ENCODE results near the gene NCAPH2.

Gene NCAPH2

DNA sequence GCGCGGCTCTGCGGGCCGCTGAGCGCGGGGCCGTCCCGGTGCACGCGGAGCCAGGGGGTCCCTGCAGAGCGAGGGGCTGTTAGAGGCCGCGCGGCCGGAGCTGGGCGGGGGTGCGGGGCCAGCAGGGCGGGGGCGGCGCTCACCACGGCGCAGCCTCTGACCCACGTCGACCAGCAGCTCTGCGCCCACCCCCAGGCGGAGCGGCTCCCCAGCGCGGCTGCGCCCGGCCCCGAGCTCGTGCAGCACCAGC is 17.8 kb downstream of the NCAPH2 start:
- no peak for DNase-seq (ENCODE audit: low spot score)
- TF ChIP-seq, protein P1, sequence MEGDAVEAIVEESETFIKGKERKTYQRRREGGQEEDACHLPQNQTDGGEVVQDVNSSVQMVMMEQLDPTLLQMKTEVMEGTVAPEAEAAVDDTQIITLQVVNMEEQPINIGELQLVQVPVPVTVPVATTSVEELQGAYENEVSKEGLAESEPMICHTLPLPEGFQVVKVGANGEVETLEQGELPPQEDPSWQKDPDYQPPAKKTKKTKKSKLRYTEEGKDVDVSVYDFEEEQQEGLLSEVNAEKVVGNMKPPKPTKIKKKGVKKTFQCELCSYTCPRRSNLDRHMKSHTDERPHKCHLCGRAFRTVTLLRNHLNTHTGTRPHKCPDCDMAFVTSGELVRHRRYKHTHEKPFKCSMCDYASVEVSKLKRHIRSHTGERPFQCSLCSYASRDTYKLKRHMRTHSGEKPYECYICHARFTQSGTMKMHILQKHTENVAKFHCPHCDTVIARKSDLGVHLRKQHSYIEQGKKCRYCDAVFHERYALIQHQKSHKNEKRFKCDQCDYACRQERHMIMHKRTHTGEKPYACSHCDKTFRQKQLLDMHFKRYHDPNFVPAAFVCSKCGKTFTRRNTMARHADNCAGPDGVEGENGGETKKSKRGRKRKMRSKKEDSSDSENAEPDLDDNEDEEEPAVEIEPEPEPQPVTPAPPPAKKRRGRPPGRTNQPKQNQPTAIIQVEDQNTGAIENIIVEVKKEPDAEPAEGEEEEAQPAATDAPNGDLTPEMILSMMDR (IDR thresholded peaks at IDR 0.05; ENCODE audit: extremely low read depth, missing control alignments): no peak

DNA sequence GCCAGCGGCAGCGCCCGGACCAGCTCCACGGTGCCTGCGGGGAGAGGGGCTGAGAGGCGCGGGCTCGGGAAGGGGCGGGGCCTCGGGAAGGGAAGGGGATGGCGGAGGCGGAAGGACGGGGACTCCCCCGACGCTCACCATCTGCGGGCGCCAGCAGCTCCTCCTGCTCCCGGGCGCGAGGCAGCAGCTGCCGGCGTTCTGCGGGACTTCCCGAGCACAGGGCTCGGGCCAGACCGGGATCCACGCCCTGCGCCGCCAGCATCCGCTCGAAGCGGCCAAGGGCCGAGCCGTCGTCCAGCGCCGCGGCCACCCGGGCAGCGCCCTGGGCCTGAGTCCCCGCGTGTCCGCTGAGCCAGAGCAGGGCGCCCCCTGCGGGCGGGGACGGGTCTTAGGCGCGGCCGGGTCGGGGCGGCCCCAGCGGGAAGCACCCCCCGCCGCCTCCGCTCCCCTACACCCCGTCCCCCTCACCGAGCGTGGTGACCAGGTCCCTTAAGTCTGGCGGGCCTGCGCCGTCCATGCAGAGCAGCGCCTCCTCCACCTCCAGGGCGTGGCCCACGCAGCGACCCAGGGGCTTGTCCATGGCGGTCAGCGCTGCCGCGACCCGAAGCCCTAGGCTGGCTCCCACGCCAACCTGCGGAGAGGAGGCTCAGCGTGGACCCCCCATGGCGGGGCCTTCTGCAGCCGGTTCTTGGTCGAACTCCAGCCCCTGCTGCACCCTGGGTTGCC is 18.2 kb downstream of the NCAPH2 start:
- peak; percentile 92 for DNase-seq (ENCODE audit: low spot score)

DNA sequence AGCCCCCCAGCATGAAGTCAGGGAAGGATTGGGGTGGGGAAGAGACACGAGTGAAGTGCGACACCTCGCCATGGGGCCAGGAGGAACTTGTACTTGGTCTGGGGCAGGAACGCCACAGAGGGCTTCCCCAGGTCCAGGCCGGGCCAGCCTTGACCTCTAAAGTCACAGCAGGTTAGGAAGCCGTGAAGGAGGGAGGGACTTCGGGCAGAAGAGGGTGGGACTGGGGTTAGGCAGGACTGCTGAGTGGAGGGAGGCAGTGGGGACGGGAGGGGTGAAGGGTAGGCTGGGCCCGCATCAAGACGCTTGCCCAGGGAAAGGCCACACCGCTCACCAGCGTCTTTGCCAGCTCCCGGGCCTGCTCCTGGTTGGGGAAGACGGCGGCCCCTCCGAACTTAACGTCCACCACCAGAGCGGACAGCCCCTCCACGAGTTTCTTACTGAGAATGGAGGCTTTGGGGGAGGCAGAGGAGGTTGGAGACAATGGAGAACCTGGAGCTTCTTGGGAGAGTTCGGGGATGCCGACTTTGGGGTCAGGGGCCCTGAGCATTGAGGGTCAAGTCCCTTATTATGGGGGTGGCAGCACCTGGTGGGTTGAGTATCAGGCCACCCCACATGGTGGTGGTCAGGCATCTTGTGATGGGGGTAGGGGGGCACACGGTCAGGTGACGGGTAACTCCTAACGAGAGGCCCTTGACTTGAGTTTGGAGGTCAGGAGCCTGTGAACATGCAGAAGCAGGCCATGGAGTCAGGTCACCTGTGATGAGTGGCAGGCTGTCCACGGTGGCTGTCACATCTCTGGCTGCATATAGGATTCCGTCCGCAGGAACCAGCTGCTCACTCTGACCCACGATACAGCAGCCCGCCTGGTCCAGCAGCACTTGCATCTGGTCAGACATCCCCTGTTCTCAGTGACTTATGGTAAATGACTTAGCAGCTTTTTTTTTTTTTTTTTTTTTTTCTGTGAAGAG is 19.1 kb downstream of the NCAPH2 start:
- peak; percentile 85 for DNase-seq (ENCODE audit: low spot score)
- TF ChIP-seq, protein P1 (IDR thresholded peaks at IDR 0.05; ENCODE audit: extremely low read depth, missing control alignments): no peak

More for the DNA sequence above, 18.2 kb downstream of the NCAPH2 start:
- TF ChIP-seq, protein P1 (IDR thresholded peaks at IDR 0.05; ENCODE audit: extremely low read depth, missing control alignments): peak; percentile 61

DNA sequence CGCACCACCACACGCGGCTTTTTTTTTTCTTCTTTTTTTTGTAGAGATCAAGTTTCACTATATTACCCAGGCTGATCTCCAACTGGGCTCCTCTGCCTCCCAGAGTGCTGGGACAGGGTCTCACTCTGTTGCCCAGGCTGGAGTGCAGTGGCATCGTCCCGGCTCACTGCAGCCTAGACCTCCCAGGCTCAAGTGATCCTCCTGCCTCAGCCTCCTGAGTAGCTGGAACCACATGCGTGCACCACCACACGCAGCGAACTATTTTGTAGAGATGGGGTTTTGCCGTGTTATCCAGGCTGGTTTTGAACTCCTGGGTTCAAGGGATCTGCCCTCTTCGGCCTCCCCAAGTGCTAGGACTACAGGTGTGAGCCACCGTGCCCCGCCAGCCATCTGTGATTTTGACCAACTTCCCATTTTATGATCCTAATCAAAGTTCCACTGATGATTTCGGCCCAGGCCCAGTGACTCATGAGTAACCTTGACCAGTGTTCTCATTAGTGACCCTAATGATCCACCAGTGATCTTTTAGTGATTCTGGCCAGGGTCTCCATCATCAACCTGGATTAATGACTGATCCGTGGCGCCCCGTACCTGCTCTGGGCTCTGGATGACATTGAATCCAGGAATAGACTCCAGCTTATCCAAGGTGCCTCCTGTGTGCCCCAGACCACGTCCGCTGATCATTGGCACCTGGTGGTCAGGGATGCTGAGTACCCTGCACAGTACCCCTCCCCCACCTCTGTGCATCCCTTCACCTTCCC is 20.1 kb downstream of the NCAPH2 start:
- TF ChIP-seq, protein P1 (IDR thresholded peaks at IDR 0.05; ENCODE audit: extremely low read depth, missing control alignments): no peak
- DNase-seq (ENCODE audit: low spot score): no peak

DNA sequence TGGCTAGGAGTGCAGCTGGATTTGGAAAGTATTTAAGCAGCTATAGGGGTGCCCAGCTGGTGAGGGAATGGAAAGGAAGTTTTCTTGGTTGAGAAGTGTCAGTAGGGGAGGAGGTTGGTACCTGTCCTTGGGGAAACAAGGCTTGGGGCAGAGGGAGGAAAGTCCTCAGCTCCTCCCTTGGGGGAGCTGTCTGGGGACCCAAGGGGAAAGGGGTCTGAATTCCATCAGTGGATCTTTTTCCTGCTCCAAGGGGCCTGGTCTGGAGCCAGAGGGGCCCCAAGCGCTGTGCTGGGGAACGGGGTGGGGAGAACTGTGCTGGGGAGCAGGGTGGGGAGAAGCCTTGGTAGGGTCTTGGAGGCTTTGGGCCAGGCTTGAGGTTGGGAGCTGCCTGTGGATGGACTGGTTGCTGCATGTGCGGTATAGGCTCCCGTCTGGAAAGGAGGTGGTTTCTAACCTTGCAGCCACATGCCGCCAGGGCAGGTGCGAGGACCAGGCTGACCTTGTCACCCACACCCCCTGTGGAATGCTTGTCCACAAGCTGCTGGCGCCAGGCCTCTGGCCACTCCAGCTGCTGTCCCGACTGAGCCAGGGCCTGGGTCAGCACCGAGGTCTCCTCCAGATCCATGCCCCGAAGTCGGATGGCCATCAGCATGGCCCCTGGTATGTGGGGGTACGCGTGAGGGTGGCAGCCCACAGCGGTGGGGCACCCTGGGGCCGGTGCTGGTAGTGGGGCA is 20.8 kb downstream of the NCAPH2 start:
- DNase-seq (ENCODE audit: low spot score): no peak

DNA sequence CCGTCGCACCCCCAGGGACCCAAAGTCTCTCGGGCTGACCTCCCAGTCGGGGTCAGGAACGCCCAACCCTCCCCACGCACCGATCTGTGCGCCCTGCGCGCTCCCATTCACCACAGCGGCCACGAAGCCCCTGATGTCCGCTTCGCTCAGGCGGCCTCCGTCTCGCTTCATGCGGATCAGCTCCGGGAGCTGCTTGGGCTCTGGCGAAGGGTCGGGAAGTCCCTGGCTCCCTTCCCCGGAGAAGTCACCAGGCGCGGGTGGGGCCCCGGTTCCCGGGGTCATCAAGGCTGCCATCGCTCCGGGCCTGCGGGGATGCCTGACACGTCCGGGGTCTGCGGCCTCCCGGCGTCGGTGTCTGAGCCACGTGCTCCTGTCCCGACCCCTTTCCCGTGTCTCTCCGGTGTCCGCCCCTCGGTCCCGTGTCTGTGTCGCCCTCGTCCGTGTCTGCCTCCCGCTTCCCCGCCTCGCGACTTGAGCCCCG is 21.4 kb downstream of the NCAPH2 start:
- TF ChIP-seq, protein P1 (IDR thresholded peaks at IDR 0.05; ENCODE audit: extremely low read depth, missing control alignments): no peak
- DNase-seq (ENCODE audit: low spot score): no peak

More for the DNA sequence above, 20.8 kb downstream of the NCAPH2 start:
- TF ChIP-seq, protein P1 (IDR thresholded peaks at IDR 0.05; ENCODE audit: extremely low read depth, missing control alignments): no peak

Data from GM20000 (cell line).